Measurements from ENCODE around the gene ACOT8. TPM values are rescaled to one million over a fixed set of nuclear protein-coding genes. Genes with fewer than 3 reads are reported as not detected.

ACOT8 gene
- polyA plus RNA-seq, 1 experiment: 27.0 TPM

GRCh38 chr20:45863543-45864470 is 6.6 kb upstream of the ACOT8 start:
- Histone ChIP-seq H3K27ac (ENCODE audit: low read depth, low read length) (no peak overlapping the region), H3K9me3 (ENCODE audit: control insufficient read depth, insufficient read depth, low read length) (no peaks in the 10 kb centered on the region), H3K4me3 (ENCODE audit: low read depth, low read length) (no peak overlapping the region), H3K27me3 (ENCODE audit: control insufficient read depth, insufficient read depth, low read length) (no peaks in the 10 kb centered on the region)
- ChIA-PET POLR2A (no interaction called here), CTCF (interaction anchor here (0.6 to 3.3 kb wide), 5 partner anchors 9 to 108 kb away, joined by 3 to 15 read pairs (median 4); partner anchors contain the start of gene ZNF335)
- DNase-seq (ENCODE audit: low read depth, low spot score): no peak
- TF ChIP-seq CTCF (IDR thresholded peaks at IDR 0.05; ENCODE audit: low read depth, low read length): no peak

GRCh38 chr20:45861221-45862075 is 4.3 kb upstream of the ACOT8 start:
- Histone ChIP-seq H3K4me3 (ENCODE audit: low read depth, low read length) (no peak overlapping the region), H3K27me3 (ENCODE audit: control insufficient read depth, insufficient read depth, low read length) (no peaks in the 10 kb centered on the region), H3K9me3 (ENCODE audit: control insufficient read depth, insufficient read depth, low read length) (no peaks in the 10 kb centered on the region), H3K27ac (ENCODE audit: low read depth, low read length) (no peak overlapping the region)
- POLR2A ChIA-PET: interaction anchor here (0.6 to 0.7 kb wide), 2 partner anchors 9 to 74 kb away, joined by 3 read pairs; no protein-coding TSS in a partner anchor
- no peak for DNase-seq (ENCODE audit: low read depth, low spot score)
- TF ChIP-seq CTCF (IDR thresholded peaks at IDR 0.05; ENCODE audit: low read depth, low read length): no peak
- CTCF ChIA-PET: interaction anchor here (1.2 kb wide), 1 partner anchor 109 kb away, joined by 3 read pairs; no protein-coding TSS in a partner anchor

- H3K4me3 ChIP-seq (ENCODE audit: low read depth, low read length): no peak overlapping the region
- no peak overlapping the region for H3K27ac ChIP-seq (ENCODE audit: low read depth, low read length)
- DNase-seq (ENCODE audit: low read depth, low spot score): no peak
- TF ChIP-seq CTCF (IDR thresholded peaks at IDR 0.05; ENCODE audit: low read depth, low read length): no peak
- no peaks in the 10 kb centered on the region for H3K27me3 ChIP-seq (ENCODE audit: control insufficient read depth, insufficient read depth, low read length)
- POLR2A ChIA-PET: interaction anchor here (0.6 kb wide), 1 partner anchor 8 kb away, joined by 3 read pairs; no protein-coding TSS in a partner anchor
- CTCF ChIA-PET: interaction anchor here (1.2 kb wide), 1 partner anchor 109 kb away, joined by 3 read pairs; no protein-coding TSS in a partner anchor
- H3K9me3 ChIP-seq (ENCODE audit: control insufficient read depth, insufficient read depth, low read length): no peaks in the 10 kb centered on the region
Measured at GRCh38 chr20:45860560-45861220, 3.5 kb upstream of the ACOT8 start.

- TF ChIP-seq CTCF (IDR thresholded peaks at IDR 0.05; ENCODE audit: low read depth, low read length): no peak
- POLR2A ChIA-PET: interaction anchor here (0.5 kb wide), 1 partner anchor 10 kb away, joined by 3 read pairs; no protein-coding TSS in a partner anchor
- DNase-seq (ENCODE audit: low read depth, low spot score): no peak
- H3K4me3 ChIP-seq (ENCODE audit: low read depth, low read length): no peak overlapping the region
- H3K27ac ChIP-seq (ENCODE audit: low read depth, low read length): no peak overlapping the region
- no peaks in the 10 kb centered on the region for H3K9me3 ChIP-seq (ENCODE audit: control insufficient read depth, insufficient read depth, low read length)
- H3K27me3 ChIP-seq (ENCODE audit: control insufficient read depth, insufficient read depth, low read length): no peaks in the 10 kb centered on the region
- CTCF ChIA-PET: no interaction called here
Measured at GRCh38 chr20:45859916-45860315, 2.7 kb upstream of the ACOT8 start.

Measured in AG04450 (cell line).